Ishikawa (cell line): ENCODE data around the gene CANT1.

Experiments
- RAD21 ChIP-seq: IDR thresholded peaks from 2 replicates; pipeline ENCODE4 v1.6.1; 2012; ENCODE audit warnings: low read depth
- TCF12 ChIP-seq: IDR thresholded peaks from 2 replicates; pipeline ENCODE4 v1.6.1; 2012; ENCODE audit warnings: low read depth
- TEAD4 ChIP-seq: IDR thresholded peaks from 2 replicates; pipeline ENCODE4 v1.6.1; 2012
- YY1 ChIP-seq: IDR thresholded peaks from 2 replicates; pipeline ENCODE4 v1.6.1; 2012; ENCODE audit warnings: low read depth

DNA sequence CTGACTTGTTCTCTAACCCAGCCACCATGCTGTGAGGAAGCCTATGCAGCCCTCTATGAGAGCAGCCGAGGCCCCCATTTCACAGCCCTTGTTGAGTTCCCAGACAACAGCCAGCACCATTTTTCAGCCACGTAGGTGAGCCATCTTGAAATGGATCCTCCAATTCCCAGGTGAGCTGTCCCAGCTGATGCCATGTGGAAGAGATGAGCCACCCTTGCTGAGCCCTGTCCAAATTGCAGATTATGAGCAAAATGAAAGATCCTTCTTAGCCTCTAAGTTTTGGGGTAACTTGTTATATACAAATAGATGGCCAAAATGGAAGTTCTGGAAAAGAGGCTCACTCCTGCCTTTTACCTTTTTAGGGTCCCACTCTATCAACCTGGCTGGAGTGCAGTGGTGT lies 58.7 kb downstream of the CANT1 start:
- no peak for TF ChIP-seq YY1
- no peak for TF ChIP-seq RAD21
- no peak for TF ChIP-seq TCF12
- TF ChIP-seq TEAD4: no peak
